ENCODE data around the gene MAPK9. TPM values are rescaled to one million over a fixed set of nuclear protein-coding genes. Genes with fewer than 3 reads are reported as not detected.

The MAPK9 gene
- total RNA-seq, 4 donors from 2014 or later, result 25.5 to 42.3 (median 36.5) TPM

DNA sequence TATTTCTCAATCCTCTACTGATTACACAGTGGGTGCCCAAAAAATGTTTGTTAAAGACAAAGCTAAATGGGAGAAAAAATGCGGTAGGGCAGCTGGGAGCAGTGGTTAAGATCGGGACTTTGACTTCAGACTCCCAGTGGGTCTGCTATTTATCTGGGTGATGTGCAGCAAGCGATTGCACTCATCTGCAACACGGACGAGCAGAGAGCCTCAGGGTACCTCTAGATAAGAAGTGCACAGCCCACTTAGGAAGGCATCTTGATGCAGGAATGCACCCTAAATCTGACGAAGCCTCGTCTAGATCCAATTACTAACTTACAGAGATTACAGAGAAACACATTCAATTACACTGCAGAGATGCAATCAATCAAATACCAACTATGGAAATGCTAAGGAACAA lies 4.0 kb downstream of the MAPK9 start:
- H3K4me1 ChIP-seq, result peaks cover 6 to 26% (median 14%) of the 10 kb centered on the region in 4 donors
- H3K4me3 ChIP-seq, result no peak overlapping the region
- 80 to 82% methylated on average over 3 to 7 of the region's 7 CpGs for WGBS, 2 donors (ENCODE audit: low coverage in 1 of 2)
- no peak for TF ChIP-seq POLR2AphosphoS5 (IDR thresholded peaks at IDR 0.05)
- no peak for TF ChIP-seq POLR2A (IDR thresholded peaks at IDR 0.05)
- TF ChIP-seq EP300 (IDR thresholded peaks at IDR 0.05; ENCODE audit: low read depth), result no peak
- TF ChIP-seq, protein P1, sequence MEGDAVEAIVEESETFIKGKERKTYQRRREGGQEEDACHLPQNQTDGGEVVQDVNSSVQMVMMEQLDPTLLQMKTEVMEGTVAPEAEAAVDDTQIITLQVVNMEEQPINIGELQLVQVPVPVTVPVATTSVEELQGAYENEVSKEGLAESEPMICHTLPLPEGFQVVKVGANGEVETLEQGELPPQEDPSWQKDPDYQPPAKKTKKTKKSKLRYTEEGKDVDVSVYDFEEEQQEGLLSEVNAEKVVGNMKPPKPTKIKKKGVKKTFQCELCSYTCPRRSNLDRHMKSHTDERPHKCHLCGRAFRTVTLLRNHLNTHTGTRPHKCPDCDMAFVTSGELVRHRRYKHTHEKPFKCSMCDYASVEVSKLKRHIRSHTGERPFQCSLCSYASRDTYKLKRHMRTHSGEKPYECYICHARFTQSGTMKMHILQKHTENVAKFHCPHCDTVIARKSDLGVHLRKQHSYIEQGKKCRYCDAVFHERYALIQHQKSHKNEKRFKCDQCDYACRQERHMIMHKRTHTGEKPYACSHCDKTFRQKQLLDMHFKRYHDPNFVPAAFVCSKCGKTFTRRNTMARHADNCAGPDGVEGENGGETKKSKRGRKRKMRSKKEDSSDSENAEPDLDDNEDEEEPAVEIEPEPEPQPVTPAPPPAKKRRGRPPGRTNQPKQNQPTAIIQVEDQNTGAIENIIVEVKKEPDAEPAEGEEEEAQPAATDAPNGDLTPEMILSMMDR (IDR thresholded peaks at IDR 0.05), result no peak
- in situ Hi-C loops (cut with MboI; ENCODE audit: low pct_ligation_motif_present in 1 of 4, low pct_unique_long_range_greater_than_20kb in 1 of 4, low sequenced_read_pairs in 3 of 4) (loop anchor here in 1 of 4 donors (25.0 kb wide), 1 partner anchor 199 kb away; the partner anchor contains the start of gene CNOT6), intact Hi-C loops (cut with DNase I; ENCODE audit: low total_unique reads) (no loop called here)
- H3K9me3 ChIP-seq, result no peaks in the 10 kb centered on the region
- no peak overlapping the region for H3K27ac ChIP-seq
- H3K36me3 ChIP-seq, result peaks cover 0 to 6% (median 0%) of the 10 kb centered on the region in 4 donors
- no peaks in the 10 kb centered on the region for H3K27me3 ChIP-seq
- no peak for DNase-seq

DNA sequence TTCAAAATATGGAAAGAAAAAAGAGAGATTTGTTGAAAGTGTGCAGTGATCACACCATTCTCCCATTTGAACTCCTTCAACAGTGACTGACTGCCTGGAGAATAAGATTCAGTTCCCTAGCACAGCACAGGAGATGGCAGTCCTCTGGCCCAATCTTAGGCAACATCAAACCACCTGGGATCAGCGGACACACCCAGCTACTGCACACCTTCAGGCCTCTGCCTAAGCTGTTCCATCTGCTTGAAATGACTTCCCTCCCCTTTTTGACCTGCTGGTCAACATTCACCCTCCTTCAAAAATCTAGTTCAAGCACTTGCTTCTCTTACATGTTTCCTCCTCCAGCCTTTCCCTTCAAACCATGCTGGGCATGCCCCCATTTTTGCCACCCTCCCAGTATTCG lies 4.5 kb downstream of the MAPK9 start:
- TF ChIP-seq, protein P1 (IDR thresholded peaks at IDR 0.05), result no peak
- TF ChIP-seq POLR2AphosphoS5 (IDR thresholded peaks at IDR 0.05), result no peak
- TF ChIP-seq EP300 (IDR thresholded peaks at IDR 0.05; ENCODE audit: low read depth), result no peak
- no peak for TF ChIP-seq POLR2A (IDR thresholded peaks at IDR 0.05)
- WGBS, 2 donors (ENCODE audit: low coverage in 1 of 2), result 88 to 90% methylated on average over 2 of the region's 2 CpGs
- Histone ChIP-seq H3K36me3 (peaks cover 0 to 6% (median 0%) of the 10 kb centered on the region in 4 donors), H3K27me3 (no peaks in the 10 kb centered on the region), H3K27ac (no peak overlapping the region), H3K9me3 (no peaks in the 10 kb centered on the region), H3K4me3 (no peak overlapping the region), H3K4me1 (peaks cover 6 to 26% (median 12%) of the 10 kb centered on the region in 4 donors)
- DNase-seq, result no peak
- in situ Hi-C loops (cut with MboI; ENCODE audit: low pct_ligation_motif_present in 1 of 4, low pct_unique_long_range_greater_than_20kb in 1 of 4, low sequenced_read_pairs in 3 of 4), result loop anchor here in 1 of 4 donors (25.0 kb wide), 1 partner anchor 200 kb away; the partner anchor contains the start of gene CNOT6
- intact Hi-C loops (cut with DNase I; ENCODE audit: low total_unique reads), result no loop called here

DNA sequence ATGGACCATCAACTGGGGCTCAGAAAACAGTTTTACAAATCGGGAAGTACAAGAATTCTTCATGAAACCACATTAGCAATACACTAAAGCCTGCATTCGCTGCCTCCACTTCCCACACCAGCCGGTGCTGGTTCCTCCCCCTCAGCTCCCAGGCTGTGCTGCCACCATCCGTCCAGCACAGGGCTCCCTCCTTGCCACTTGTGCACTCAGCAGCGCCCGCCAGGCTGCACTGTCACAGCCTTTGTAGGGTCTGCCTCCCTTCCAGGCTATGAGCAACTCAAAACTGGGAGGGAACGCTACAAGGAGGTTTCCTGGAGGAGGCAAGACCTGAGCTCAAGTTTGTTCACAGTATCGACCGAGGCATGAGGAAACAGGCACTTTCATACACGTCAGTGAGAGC lies 7.7 kb downstream of the MAPK9 start:
- no peak overlapping the region for H3K4me3 ChIP-seq
- H3K27ac ChIP-seq, result no peak overlapping the region
- TF ChIP-seq POLR2AphosphoS5 (IDR thresholded peaks at IDR 0.05) (no peak), EP300 (IDR thresholded peaks at IDR 0.05; ENCODE audit: low read depth) (no peak), POLR2A (IDR thresholded peaks at IDR 0.05) (no peak)
- TF ChIP-seq, protein P1 (IDR thresholded peaks at IDR 0.05), result no peak
- intact Hi-C loops (cut with DNase I; ENCODE audit: low total_unique reads), result no loop called here
- in situ Hi-C loops (cut with MboI; ENCODE audit: low pct_ligation_motif_present in 1 of 4, low pct_unique_long_range_greater_than_20kb in 1 of 4, low sequenced_read_pairs in 3 of 4), result loop anchor here in 1 of 4 donors (25.0 kb wide), 1 partner anchor 203 kb away; the partner anchor contains the start of gene CNOT6
- DNase-seq, result no peak
- 67 to 84% methylated on average over 3 to 10 of the region's 10 CpGs for WGBS, 2 donors (ENCODE audit: low coverage in 1 of 2)
- H3K9me3 ChIP-seq, result no peaks in the 10 kb centered on the region
- peaks cover 0 to 5% (median 0%) of the 10 kb centered on the region in 4 donors for H3K4me1 ChIP-seq
- peaks cover 0 to 16% (median 8%) of the 10 kb centered on the region in 4 donors for H3K36me3 ChIP-seq
- no peaks in the 10 kb centered on the region for H3K27me3 ChIP-seq

DNA sequence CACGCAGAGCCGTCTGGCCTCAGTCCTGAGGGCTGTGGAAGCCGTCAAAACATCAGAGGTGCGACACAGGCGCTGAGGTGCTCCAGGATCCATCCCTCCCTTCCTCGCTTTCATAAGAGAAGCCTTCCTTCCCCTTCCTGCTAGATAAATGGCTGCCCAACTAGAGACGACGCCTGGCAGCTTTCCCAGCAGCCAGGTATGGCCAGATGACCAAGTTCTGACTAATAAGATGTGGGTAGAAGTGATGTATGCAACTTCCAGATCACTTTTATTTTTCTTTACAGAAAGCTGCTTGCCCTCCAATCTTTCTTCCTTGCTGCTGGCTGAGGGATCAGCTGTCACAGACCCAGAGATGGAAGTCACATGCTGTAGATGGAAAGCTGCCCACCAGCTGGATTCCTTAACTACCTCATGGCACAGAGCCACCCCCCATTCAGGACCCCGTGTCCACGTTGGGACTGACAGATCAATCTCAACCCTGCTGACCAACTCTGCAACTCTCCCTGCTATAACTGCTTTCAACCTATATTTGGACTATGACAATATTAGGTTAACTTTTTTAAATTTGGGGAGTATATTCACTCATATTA lies 8.8 kb downstream of the MAPK9 start:
- no peak overlapping the region for H3K4me3 ChIP-seq
- H3K27me3 ChIP-seq, result no peaks in the 10 kb centered on the region
- H3K4me1 ChIP-seq, result peaks cover 0 to 4% (median 0%) of the 10 kb centered on the region in 4 donors
- intact Hi-C loops (cut with DNase I; ENCODE audit: low total_unique reads) (no loop called here), in situ Hi-C loops (cut with MboI; ENCODE audit: low pct_ligation_motif_present in 1 of 4, low pct_unique_long_range_greater_than_20kb in 1 of 4, low sequenced_read_pairs in 3 of 4) (loop anchor here in 1 of 4 donors (25.0 kb wide), 1 partner anchor 204 kb away; the partner anchor contains the start of gene CNOT6)
- no peaks in the 10 kb centered on the region for H3K9me3 ChIP-seq
- 83 to 86% methylated on average over 5 to 10 of the region's 10 CpGs for WGBS, 2 donors (ENCODE audit: low coverage in 1 of 2)
- no peak for TF ChIP-seq POLR2AphosphoS5 (IDR thresholded peaks at IDR 0.05)
- TF ChIP-seq EP300 (IDR thresholded peaks at IDR 0.05; ENCODE audit: low read depth), result no peak
- TF ChIP-seq POLR2A (IDR thresholded peaks at IDR 0.05), result no peak
- TF ChIP-seq, protein P1 (IDR thresholded peaks at IDR 0.05), result no peak
- peaks cover 0 to 26% (median 13%) of the 10 kb centered on the region in 4 donors for H3K36me3 ChIP-seq
- DNase-seq, result no peak
- no peak overlapping the region for H3K27ac ChIP-seq

Measured in transverse colon (tissue), 4 donors.